ENCODE data around the gene HUWE1. TPM values are rescaled to one million over a fixed set of nuclear protein-coding genes. Genes with fewer than 3 reads are reported as not detected.

The HUWE1 gene
- total and polyA plus RNA-seq, 2 of the 13 experiments (the other 11 are each of a cell fraction or from before 2014, with no cell fraction given), result 63.2 to 68.1 TPM

- TF ChIP-seq PRDM10 (CRISPR knock-in tag; IDR thresholded peaks at IDR 0.05; ENCODE audit: low read depth), result no peak
- no peak for TF ChIP-seq ZSCAN22 (CRISPR knock-in tag; IDR thresholded peaks at IDR 0.05)
- TF ChIP-seq DR1 (CRISPR knock-in tag; IDR thresholded peaks at IDR 0.05), result 0 out of 2 replicates have a peak, but pooled peaks have one; percentile 23
- TF ChIP-seq SP1 (IDR thresholded peaks at IDR 0.05), result peak; percentile 34; the same call in 1 of the 2 replicates
- TF ChIP-seq SP1 (CRISPR knock-in tag; IDR thresholded peaks at IDR 0.05), result no peak
- TF ChIP-seq DRAP1 (CRISPR knock-in tag; IDR thresholded peaks at IDR 0.05), result peak; percentile 61
- peak; percentile 22; the same call in 1 of the 2 replicates for TF ChIP-seq HDAC1 (CRISPR knock-in tag; IDR thresholded peaks at IDR 0.05)
- no peak for TF ChIP-seq BCL6 (CRISPR knock-in tag; IDR thresholded peaks at IDR 0.05)
- TF ChIP-seq BHLHE40 (IDR thresholded peaks at IDR 0.05; ENCODE audit: low read length), result peak; percentile 38; the same call in 1 of the 2 replicates
- 0 out of 2 replicates have a peak, but pooled peaks have one; percentile 46 for TF ChIP-seq ZNF670 (CRISPR knock-in tag; IDR thresholded peaks at IDR 0.05; ENCODE audit: borderline replicate concordance)
- peak; percentile 16; the same call in 1 of the 2 replicates for TF ChIP-seq ZNF574 (CRISPR knock-in tag; IDR thresholded peaks at IDR 0.05)
- no peak for TF ChIP-seq KAT2B (IDR thresholded peaks at IDR 0.05; ENCODE audit: borderline replicate concordance, low read depth, low read length)
- TF ChIP-seq ZFP82 (CRISPR knock-in tag; IDR thresholded peaks at IDR 0.05; ENCODE audit: borderline replicate concordance), result 0 out of 2 replicates have a peak, but pooled peaks have one; percentile 44
- no peak for TF ChIP-seq HMG20B (CRISPR knock-in tag; conservative IDR thresholded peaks at IDR 0.05)
- 0 out of 2 replicates have a peak, but pooled peaks have one; percentile 31 for TF ChIP-seq ZNF709 (CRISPR knock-in tag; IDR thresholded peaks at IDR 0.05)
- TF ChIP-seq POLR2A (IDR thresholded peaks at IDR 0.05; ENCODE audit: insufficient read depth in 1 of 2, low read depth in 2 of 2, low read length in 2 of 2), result peak; percentile 63 to 75
Measured at GRCh38 chrX:53683556-53684414, 2.7 kb downstream of the HUWE1 start (continued).
